ENCODE results near the gene PTPRQ. TPM values are rescaled to one million over a fixed set of nuclear protein-coding genes. Genes with fewer than 3 reads are reported as not detected.
"Not testable (repeated sequence)": the region's sequence is repeated elsewhere in the genome, so short reads cannot be mapped to it uniquely, and the experiment has no call there.

PTPRQ gene
- total RNA-seq, 1 experiment from 2014 or later, result 0.17 TPM

DNA sequence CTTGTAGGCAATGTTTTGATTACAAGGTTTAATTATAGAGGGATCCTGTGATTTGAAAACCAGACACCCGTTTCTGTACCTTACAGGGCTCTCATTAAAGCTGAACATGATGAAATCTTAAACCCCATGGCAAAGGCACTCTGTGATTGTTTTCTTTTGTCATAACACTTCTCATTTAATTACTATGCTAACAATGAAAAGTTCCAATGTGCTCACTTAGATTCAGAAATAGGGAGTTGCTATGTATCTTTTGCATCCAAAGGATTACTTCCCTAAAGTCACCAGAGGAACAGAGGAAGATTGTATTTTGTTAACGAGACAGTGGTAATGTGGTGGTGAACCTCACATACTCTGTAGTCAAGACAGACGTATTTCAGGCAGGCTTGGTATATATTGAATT, 181.9 kb downstream of the PTPRQ start:
- no peak for DNase-seq (ENCODE audit: extremely low read depth, low read depth)

- no peak for DNase-seq (ENCODE audit: extremely low read depth, low read depth)
These were observed 183.7 kb downstream of the PTPRQ start for GRCh38 chr12:80627782-80628181.

- DNase-seq (ENCODE audit: extremely low read depth, low read depth), result peak; percentile 26
These were observed 188.8 kb downstream of the PTPRQ start for GRCh38 chr12:80632835-80633234.

- DNase-seq (ENCODE audit: extremely low read depth, low read depth), result no peak
These were observed 190.9 kb downstream of the PTPRQ start for GRCh38 chr12:80634903-80635302.

- DNase-seq (ENCODE audit: extremely low read depth, low read depth), result no peak
These were observed 192.8 kb downstream of the PTPRQ start for GRCh38 chr12:80636832-80637231.

GRCh38 chr12:80641936-80642335, 197.9 kb downstream of the PTPRQ start:
- DNase-seq (ENCODE audit: extremely low read depth, low read depth), result no peak

GRCh38 chr12:80643961-80644360, 199.9 kb downstream of the PTPRQ start:
- DNase-seq (ENCODE audit: extremely low read depth, low read depth), result no peak

- no peak for DNase-seq (ENCODE audit: extremely low read depth, low read depth)
These were observed 204.8 kb downstream of the PTPRQ start for GRCh38 chr12:80648881-80649280.

GRCh38 chr12:80655751-80656150, 211.7 kb downstream of the PTPRQ start:
- DNase-seq (ENCODE audit: extremely low read depth, low read depth), result no peak

DNA sequence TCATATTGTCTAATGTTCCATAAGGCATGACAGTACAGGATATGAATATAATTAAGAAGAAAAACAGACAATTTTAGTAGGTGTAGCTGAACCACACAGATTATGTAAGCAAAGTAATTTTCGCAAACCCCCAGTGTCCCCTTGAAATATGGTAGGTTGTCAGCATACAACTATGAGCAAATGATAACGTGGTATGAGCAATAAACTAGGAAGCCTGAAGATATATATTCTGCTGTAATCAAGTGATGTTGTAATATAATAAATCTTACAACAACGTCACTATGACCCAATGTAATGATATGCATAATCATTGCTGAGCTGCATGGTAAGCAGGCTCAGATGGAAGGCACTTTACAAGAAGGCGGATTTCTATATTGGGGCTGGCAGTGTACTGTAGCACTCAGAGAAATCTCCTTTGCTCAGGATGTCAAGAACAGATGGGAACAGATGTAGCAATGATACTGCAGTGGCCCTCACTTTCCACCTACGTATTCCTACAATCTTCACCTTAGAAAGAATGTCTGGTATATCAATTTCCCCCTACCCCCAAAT, 215.6 kb downstream of the PTPRQ start:
- DNase-seq (ENCODE audit: extremely low read depth, low read depth), result no peak

DNA sequence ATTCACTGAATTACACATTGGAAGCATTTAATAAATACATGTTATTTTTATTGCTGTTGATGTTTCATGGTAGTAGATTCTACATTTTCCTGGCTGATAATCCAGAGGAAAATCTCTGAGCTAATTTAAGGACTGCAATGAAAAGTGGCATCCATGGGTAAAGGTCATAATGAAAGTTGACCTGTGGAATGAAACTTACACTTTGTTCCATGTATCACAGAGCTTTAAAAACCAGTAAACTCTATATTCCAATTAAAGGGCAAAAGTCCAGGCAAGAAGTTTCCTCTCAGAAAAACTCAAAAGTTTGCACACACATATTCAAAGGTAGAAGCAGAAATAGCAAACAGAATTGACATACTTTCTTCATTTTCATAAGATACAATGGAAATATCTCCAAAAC, 218.6 kb downstream of the PTPRQ start:
- no peak for DNase-seq (ENCODE audit: extremely low read depth, low read depth)

DNA sequence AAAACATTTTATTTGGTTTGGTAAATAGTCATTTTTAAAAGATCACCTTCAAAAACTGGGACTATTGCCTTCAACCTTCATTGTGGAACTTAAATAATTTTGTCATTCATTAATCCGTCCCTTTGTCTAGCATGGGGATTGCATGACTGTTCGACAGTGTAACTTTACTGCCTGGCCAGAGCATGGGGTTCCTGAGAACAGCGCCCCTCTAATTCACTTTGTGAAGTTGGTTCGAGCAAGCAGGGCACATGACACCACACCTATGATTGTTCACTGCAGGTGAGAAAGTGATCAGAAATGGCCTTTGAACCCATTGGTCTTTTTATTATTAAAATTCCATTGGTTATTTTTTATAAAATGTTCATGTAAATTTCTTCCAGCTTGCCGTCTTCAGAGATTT, 226.2 kb downstream of the PTPRQ start:
- DNase-seq (ENCODE audit: extremely low read depth, low read depth), result no peak

GRCh38 chr12:80676042-80676636, 232.1 kb downstream of the PTPRQ start:
- DNase-seq (ENCODE audit: extremely low read depth, low read depth), result not testable (repeated sequence)

DNA sequence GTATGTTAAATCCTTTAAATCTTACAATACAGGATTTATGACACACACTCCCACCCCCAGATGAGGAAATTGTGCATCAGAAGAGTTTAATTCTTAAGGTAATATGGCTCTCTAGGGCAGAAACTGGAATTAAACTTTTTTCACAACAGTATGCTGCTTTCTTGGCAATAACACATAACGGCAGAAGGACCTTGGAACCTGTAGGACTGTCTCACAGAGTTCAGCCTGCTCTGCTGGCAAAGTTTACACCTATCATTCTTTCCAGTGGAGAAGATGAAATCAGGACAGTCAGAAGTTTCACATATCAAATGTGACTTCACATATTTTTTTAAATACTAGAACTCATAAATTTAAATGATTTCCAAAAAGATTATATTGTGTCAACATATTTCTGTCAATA, 232.8 kb downstream of the PTPRQ start:
- no peak for DNase-seq (ENCODE audit: extremely low read depth, low read depth)

GRCh38 chr12:80677994-80678393, 234.0 kb downstream of the PTPRQ start:
- no peak for DNase-seq (ENCODE audit: extremely low read depth, low read depth)

DNA sequence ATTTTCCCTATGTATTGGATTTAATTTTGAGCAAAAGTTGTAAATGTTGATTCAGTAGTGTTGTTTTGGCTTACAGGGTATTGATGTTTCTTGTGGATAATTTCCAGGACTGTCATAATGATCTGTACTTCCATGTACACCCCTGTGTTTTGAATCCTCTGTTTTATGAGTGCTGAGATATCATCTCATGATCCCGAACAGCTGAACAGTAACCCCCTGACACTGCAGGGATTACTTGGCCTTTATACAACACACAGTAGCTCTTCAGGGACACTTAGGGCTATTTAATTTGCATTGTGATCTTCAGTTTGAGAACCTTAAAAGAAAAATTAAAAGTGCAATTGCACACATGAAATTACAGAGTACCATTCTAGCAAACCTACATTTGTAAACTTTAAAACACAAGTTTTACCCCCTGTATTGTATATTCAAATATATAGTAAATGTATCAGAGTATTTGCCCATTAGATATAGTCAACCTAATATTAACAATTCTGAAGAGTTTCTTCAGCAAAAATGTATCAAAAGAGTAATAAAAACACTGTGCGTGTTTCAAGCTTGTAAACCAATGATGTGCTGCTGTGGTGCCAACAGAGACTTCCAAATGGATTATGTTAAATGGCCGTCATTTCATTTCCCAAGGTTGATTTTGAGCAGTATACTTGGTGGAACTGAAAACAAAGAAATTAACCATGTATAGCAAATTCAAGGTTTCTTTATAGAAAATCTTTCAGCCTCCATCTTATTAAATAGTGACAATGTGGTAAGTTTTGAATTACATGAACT, 235.5 kb downstream of the PTPRQ start:
- DNase-seq (ENCODE audit: extremely low read depth, low read depth), result no peak

DNA sequence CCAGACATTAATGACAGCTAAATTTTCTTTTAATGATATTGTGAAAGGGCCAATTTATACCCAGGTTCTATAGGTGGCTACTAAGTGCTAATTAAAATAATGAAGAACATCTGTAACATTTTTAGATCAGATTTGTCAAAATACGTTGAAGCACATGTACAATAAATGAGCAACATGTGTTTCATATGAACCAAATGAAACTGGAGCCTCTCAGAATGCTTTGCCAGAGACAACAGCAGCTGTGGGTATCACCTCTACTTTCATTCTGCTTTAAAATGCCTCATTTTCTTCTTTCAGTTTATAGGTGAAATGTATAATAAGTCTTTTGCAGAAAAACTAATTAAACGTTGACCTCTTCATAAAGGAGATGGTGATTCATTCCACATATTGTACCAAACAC, 237.3 kb downstream of the PTPRQ start:
- no peak for DNase-seq (ENCODE audit: extremely low read depth, low read depth)

GRCh38 chr12:80681786-80682185, 237.8 kb downstream of the PTPRQ start:
- DNase-seq (ENCODE audit: extremely low read depth, low read depth), result no peak

- DNase-seq (ENCODE audit: extremely low read depth, low read depth), result no peak
These were observed 240.1 kb downstream of the PTPRQ start for GRCh38 chr12:80684077-80684495.

DNA sequence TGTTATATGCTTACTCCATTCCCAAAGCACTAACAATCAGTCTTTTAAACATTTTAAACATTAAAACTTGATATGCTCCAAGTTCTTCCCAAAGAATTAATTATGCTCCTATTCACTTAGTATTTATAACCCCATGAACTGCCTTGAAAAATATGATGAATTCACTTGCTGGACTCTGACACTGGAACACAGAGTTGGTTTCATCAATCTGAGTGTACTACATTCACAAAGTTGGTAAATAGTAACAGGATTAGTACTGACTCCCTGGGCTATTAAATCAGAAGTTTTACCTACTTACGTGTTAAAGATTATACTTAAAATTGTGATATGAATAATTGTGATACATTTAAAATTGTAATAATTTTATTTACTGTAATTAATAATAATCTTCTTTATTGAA, 246.1 kb downstream of the PTPRQ start:
- DNase-seq (ENCODE audit: extremely low read depth, low read depth), result no peak

GRCh38 chr12:80690513-80690912, 246.5 kb downstream of the PTPRQ start:
- DNase-seq (ENCODE audit: extremely low read depth, low read depth), result no peak

DNA sequence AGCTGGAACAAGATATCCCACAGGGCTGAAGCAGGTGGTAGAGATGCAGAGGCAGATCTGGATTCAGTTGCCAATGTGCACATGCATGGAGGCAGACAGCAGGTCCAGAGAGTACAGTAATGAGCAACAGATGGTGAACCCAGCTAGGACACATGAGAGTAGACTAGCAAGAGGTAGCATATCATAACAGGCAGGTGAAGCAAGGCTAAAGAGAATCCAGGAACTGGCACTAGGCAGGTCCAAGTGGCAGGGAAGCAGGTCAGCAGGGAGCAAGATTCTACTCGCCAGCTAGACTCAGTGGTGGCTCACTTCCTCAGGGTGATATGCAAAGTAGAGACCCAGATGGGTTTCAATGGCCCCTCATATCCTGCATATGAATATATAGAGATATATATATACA, 248.1 kb downstream of the PTPRQ start:
- no peak for DNase-seq (ENCODE audit: extremely low read depth, low read depth)
